ENCODE results near the gene GRAP.

DNA sequence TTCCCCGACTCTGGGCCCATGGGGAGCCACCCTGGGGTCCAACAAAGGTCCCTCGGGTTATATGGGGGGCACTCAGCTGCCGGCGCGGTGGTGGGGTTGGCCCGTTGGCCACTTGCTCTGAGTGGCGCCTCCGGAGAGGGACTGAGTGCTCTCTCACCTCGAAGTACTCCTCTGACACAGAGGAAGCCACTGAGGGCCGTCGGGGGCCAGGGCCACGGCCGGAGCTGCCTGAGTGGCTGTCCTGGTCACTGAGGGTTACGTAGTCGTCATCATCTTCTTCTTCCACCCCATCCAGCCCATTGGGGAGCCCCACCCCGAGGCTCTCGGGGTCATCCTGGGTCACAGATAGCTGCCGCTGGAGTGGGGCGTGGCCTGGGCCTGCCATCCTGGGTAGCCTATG is 69.1 kb downstream of the GRAP start:
- TF ChIP-seq POLR2A (IDR thresholded peaks at IDR 0.05; ENCODE audit: low read length) = no peak
- no peak for TF ChIP-seq EHMT2 (IDR thresholded peaks at IDR 0.05; ENCODE audit: low read depth)
